GM18909 (cell line): ENCODE results near the gene NIPSNAP3A.
A peak's percentile ranks its signal among the peaks of the same experiment; 100 is the strongest.
"Not testable (repeated sequence)": the region's sequence is repeated elsewhere in the genome, so short reads cannot be mapped to it uniquely, and the experiment has no call there.

ENCODE experiments used
- ATAC-seq: cut with Tn5 transposase; IDR thresholded peaks from one replicate; pipeline ENCODE4 v1.9.1; 2021; ENCODE audit warnings: mild to moderate bottlenecking; ENCODE audit not compliant: unreplicated experiment, poor library complexity

The NIPSNAP3A gene

GRCh38 chr9:104747565-104748358, at the start of gene NIPSNAP3A:
Gene NIPSNAP3A (plus strand): TSS chr9:104747683. CDS start chr9:104747793, 110 bp downstream.
- ATAC-seq: peak; percentile 89

GRCh38 chr9:104700306-104700705, 47.2 kb upstream of the NIPSNAP3A start:
- no peak for ATAC-seq

GRCh38 chr9:104708737-104709136, 38.7 kb upstream of the NIPSNAP3A start:
- not testable (repeated sequence) for ATAC-seq

GRCh38 chr9:104711604-104712003, 35.9 kb upstream of the NIPSNAP3A start:
- no peak for ATAC-seq

- no peak for ATAC-seq
These were observed 22.5 kb upstream of the NIPSNAP3A start for GRCh38 chr9:104725014-104725413.

- ATAC-seq: no peak
These were observed 9.0 kb upstream of the NIPSNAP3A start for GRCh38 chr9:104738452-104738851.

- no peak for ATAC-seq
These were observed 6.9 kb upstream of the NIPSNAP3A start for GRCh38 chr9:104740621-104741020.

- ATAC-seq: peak; percentile 44
These were observed 4.0 kb upstream of the NIPSNAP3A start for GRCh38 chr9:104743376-104743985.

GRCh38 chr9:104745852-104746251, 1.6 kb upstream of the NIPSNAP3A start:
- no peak for ATAC-seq

GRCh38 chr9:104746285-104746684, 1.2 kb upstream of the NIPSNAP3A start:
- no peak for ATAC-seq

GRCh38 chr9:104746798-104747197, 685 bp upstream of the NIPSNAP3A start:
- ATAC-seq: no peak

GRCh38 chr9:104747245-104747564, 278 bp upstream of the NIPSNAP3A start:
- ATAC-seq: no peak

- ATAC-seq: peak; percentile 4
These were observed 1.0 kb downstream of the NIPSNAP3A start for GRCh38 chr9:104748359-104749031.

GRCh38 chr9:104750185-104750767, 2.8 kb downstream of the NIPSNAP3A start:
- ATAC-seq: peak; percentile 26

GRCh38 chr9:104758974-104759373, 11.5 kb downstream of the NIPSNAP3A start:
- peak; percentile 37 for ATAC-seq

- ATAC-seq: peak; percentile 44
These were observed 17.7 kb downstream of the NIPSNAP3A start for GRCh38 chr9:104765138-104765537.

GRCh38 chr9:104766025-104766424, 18.5 kb downstream of the NIPSNAP3A start:
- no peak for ATAC-seq

GRCh38 chr9:104767507-104767906, 20.0 kb downstream of the NIPSNAP3A start:
- ATAC-seq: no peak

- not testable (repeated sequence) for ATAC-seq
These were observed 21.5 kb downstream of the NIPSNAP3A start for GRCh38 chr9:104769029-104769428.

- ATAC-seq: peak; percentile 43
These were observed 22.2 kb downstream of the NIPSNAP3A start for GRCh38 chr9:104769655-104770054.
